Rectal smooth muscle tissue (tissue), 1 donor: ENCODE results near the gene SH2D1B.

Experiments
- H3K27ac ChIP-seq: one replicate; pipeline ENCODE4 v1.7.0; 2013; ENCODE audit warnings: low read depth, low read length, inconsistent platforms
- H3K27me3 ChIP-seq: one replicate; pipeline ENCODE4 v1.7.0; 2013; ENCODE audit warnings: low read length; ENCODE audit not compliant: control insufficient read depth, insufficient read depth
- H3K36me3 ChIP-seq: one replicate; pipeline ENCODE4 v1.7.0; 2013; ENCODE audit warnings: low read length; ENCODE audit not compliant: control insufficient read depth, insufficient read depth
- H3K4me1 ChIP-seq: one replicate; pipeline ENCODE4 v1.7.0; 2013; ENCODE audit warnings: low read length; ENCODE audit not compliant: control insufficient read depth, insufficient read depth
- H3K4me3 ChIP-seq: one replicate; pipeline ENCODE4 v1.7.0; 2013; ENCODE audit warnings: low read length
- H3K9ac ChIP-seq: one replicate; pipeline ENCODE4 v1.7.0; 2013; ENCODE audit warnings: low read length

Gene SH2D1B

GRCh38 chr1:162372159-162373071 is 39.5 kb downstream of the SH2D1B start:
- H3K9ac ChIP-seq = no peak overlapping the region
- H3K36me3 ChIP-seq = no peaks in the 10 kb centered on the region
- H3K27me3 ChIP-seq = no peaks in the 10 kb centered on the region
- no peak overlapping the region for H3K27ac ChIP-seq
- H3K4me1 ChIP-seq = no peaks in the 10 kb centered on the region
- H3K4me3 ChIP-seq = no peak overlapping the region

DNA sequence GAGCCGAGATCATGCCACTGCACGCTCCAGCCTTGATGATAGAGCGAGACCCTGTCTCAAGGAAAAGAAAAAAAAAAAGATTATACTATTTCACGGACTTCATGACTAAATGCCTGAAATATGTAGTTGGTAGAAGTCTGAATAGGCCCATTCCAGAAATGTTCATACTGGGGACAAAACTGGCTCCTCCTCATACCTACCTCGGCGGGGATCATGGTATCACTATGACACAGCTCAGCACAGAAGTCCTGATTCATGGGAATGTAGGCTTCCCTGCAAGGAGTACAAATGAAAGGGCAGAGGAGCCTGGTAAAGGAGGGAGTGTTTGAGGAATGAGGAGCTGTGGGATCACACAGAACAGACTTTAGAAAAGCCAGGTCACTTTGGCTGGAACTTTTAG is 40.3 kb downstream of the SH2D1B start:
- Histone ChIP-seq H3K4me3 (no peak overlapping the region), H3K27ac (no peak overlapping the region), H3K9ac (no peak overlapping the region), H3K4me1 (no peaks in the 10 kb centered on the region), H3K27me3 (no peaks in the 10 kb centered on the region), H3K36me3 (no peaks in the 10 kb centered on the region)

- Histone ChIP-seq H3K36me3 (no peaks in the 10 kb centered on the region), H3K4me3 (no peak overlapping the region), H3K27ac (no peak overlapping the region), H3K27me3 (no peaks in the 10 kb centered on the region), H3K9ac (no peak overlapping the region), H3K4me1 (no peaks in the 10 kb centered on the region)
Observed at GRCh38 chr1:162370721-162371120, 41.2 kb downstream of the SH2D1B start.

- Histone ChIP-seq H3K4me1 (no peaks in the 10 kb centered on the region), H3K27ac (no peak overlapping the region), H3K4me3 (no peak overlapping the region), H3K36me3 (no peaks in the 10 kb centered on the region), H3K27me3 (no peaks in the 10 kb centered on the region), H3K9ac (no peak overlapping the region)
Observed at GRCh38 chr1:162370161-162370560, 41.8 kb downstream of the SH2D1B start.

DNA sequence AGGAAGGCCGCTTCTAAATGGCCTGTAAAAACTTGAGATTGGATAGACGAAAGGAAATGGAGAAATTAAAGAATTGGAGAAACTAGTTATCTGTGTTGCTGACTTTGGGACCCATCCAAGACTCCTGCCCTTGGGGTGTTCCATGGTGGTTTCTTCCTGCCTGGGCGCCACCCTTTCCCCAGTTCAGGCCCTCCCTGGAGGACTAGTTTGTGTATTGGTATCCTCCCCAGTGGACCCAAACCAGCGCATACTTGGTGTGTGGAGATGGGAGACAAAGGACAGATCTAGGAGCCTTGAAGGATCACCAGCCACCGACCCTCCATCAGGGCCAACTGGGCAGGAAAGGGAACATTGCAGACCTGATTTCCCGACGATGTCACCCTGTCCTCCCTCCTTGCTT is 42.4 kb downstream of the SH2D1B start:
- Histone ChIP-seq H3K9ac (no peak overlapping the region), H3K27me3 (no peaks in the 10 kb centered on the region), H3K36me3 (no peaks in the 10 kb centered on the region), H3K27ac (no peak overlapping the region), H3K4me1 (no peaks in the 10 kb centered on the region), H3K4me3 (no peak overlapping the region)

GRCh38 chr1:162368451-162368850 is 43.5 kb downstream of the SH2D1B start:
- Histone ChIP-seq H3K27me3 (no peaks in the 10 kb centered on the region), H3K9ac (no peak overlapping the region), H3K4me1 (no peaks in the 10 kb centered on the region), H3K36me3 (no peaks in the 10 kb centered on the region), H3K4me3 (no peak overlapping the region), H3K27ac (no peak overlapping the region)

GRCh38 chr1:162367772-162368171 is 44.2 kb downstream of the SH2D1B start:
- Histone ChIP-seq H3K27me3 (no peaks in the 10 kb centered on the region), H3K27ac (no peak overlapping the region), H3K9ac (no peak overlapping the region), H3K4me3 (no peak overlapping the region), H3K4me1 (no peaks in the 10 kb centered on the region), H3K36me3 (no peaks in the 10 kb centered on the region)

GRCh38 chr1:162367073-162367472 is 44.9 kb downstream of the SH2D1B start:
- Histone ChIP-seq H3K36me3 (no peaks in the 10 kb centered on the region), H3K4me3 (peak overlapping the region; percentile 29), H3K9ac (no peak overlapping the region)

DNA sequence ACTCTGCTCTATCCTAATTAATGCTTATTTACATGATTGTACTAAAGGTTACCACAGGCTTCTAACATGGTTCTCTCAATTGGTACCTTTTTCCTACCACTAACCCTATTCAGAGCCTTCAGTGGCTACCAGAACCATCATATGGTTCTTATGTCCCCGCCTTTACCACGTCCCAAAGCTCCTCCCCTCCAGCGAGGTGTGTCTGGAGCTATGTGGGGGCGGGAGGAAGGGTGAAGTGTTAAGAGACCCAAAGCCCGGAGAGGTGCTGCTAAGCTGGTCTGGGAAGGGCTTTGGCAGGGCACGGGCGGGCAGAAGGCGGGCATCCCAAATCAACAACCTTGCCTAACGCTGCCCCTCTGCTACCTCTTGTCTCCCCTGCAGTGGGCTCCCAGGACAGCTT is 45.3 kb downstream of the SH2D1B start:
- Histone ChIP-seq H3K9ac (no peak overlapping the region), H3K27ac (peak overlapping the region; percentile 30), H3K4me1 (no peaks in the 10 kb centered on the region), H3K27me3 (no peaks in the 10 kb centered on the region), H3K36me3 (no peaks in the 10 kb centered on the region), H3K4me3 (peak overlapping the region; percentile 29)

More at GRCh38 chr1:162367073-162367472, 44.9 kb downstream of the SH2D1B start:
- no peaks in the 10 kb centered on the region for H3K27me3 ChIP-seq
- peak overlapping the region; percentile 30 for H3K27ac ChIP-seq
- no peaks in the 10 kb centered on the region for H3K4me1 ChIP-seq

GRCh38 chr1:162366149-162366548 is 45.8 kb downstream of the SH2D1B start:
- Histone ChIP-seq H3K27me3 (no peaks in the 10 kb centered on the region), H3K27ac (no peak overlapping the region), H3K9ac (no peak overlapping the region), H3K36me3 (no peaks in the 10 kb centered on the region), H3K4me3 (no peak overlapping the region), H3K4me1 (no peaks in the 10 kb centered on the region)

DNA sequence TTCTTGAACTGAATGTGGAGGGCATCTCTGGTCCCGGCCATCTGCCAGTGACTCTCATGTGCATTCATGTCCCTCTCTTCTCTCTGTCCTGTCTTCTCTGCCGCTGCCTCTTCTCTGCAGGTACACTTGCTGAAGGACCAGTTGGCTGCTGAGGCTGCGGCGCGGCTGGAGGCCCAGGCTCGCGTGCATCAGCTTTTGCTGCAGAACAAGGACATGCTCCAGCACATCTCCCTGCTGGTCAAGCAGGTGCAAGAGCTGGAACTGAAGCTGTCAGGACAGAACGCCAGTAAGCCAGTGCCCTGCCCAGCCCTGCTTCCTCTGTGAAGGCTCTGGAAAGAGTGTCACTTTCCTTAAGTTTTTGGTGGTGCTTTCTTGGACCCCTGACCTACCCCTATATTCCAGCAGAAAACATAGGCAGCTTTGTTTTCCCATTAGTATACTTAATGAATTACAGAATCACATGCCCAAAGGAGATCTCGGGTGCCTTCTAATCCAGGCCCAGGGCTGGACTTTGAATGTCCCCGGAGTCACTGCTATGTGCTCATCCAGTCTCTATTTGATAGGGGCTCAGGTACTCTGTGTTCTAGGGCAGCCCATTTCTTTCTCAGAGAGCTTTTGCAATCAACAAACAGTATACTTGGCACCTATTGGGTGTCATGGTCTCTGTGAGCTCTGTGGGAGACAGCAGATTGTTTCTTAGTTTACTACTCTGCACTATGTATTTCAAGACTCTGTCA is 46.5 kb downstream of the SH2D1B start:
- Histone ChIP-seq H3K9ac (no peak overlapping the region), H3K4me3 (no peak overlapping the region), H3K27ac (no peak overlapping the region), H3K4me1 (no peaks in the 10 kb centered on the region), H3K36me3 (no peaks in the 10 kb centered on the region), H3K27me3 (no peaks in the 10 kb centered on the region)

DNA sequence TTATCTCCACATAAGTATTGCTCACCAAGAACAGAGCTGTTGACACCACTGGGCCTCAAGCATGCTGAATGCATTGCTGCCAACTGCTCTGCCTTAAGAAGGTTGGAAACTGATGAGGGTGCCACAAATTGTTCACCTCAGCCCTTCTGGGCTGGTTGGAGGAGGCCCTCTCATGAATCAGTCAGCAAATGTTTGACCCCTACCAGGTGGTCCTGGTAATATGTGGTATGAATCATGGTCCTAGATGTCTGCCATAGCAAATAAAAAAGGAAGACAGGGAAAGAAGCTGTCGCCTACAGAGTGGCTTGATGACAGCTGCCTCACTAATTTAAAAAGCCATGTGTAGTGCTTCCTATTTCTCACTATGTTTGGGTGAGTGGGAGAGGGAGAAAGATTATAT is 47.4 kb downstream of the SH2D1B start:
- Histone ChIP-seq H3K27ac (no peak overlapping the region), H3K9ac (no peak overlapping the region), H3K36me3 (no peaks in the 10 kb centered on the region), H3K4me3 (no peak overlapping the region), H3K27me3 (no peaks in the 10 kb centered on the region), H3K4me1 (no peaks in the 10 kb centered on the region)
